Measurements from ENCODE around the gene DGKK.

- no peak for TF ChIP-seq POLR2A (IDR thresholded peaks at IDR 0.05; ENCODE audit: low read depth, low read length)
- TF ChIP-seq POLR2AphosphoS5 (IDR thresholded peaks at IDR 0.05; ENCODE audit: low read depth, low read length) = no peak
- no peak for TF ChIP-seq SPI1 (IDR thresholded peaks at IDR 0.05; ENCODE audit: low read depth, low read length)
- TF ChIP-seq POU2F2 (IDR thresholded peaks at IDR 0.05; ENCODE audit: low read depth, low read length) = no peak
- no peak for TF ChIP-seq TAF1 (IDR thresholded peaks at IDR 0.05; ENCODE audit: low read depth, low read length)
- no peak for TF ChIP-seq PAX5 (IDR thresholded peaks at IDR 0.05; ENCODE audit: insufficient read depth, low read length, severe bottlenecking)
Measured at GRCh38 chrX:50497114-50497513, 26.5 kb upstream of the DGKK start.

All from GM12891 (cell line).